ENCODE results near the gene SPINK6. TPM values are rescaled to one million over a fixed set of nuclear protein-coding genes. Genes with fewer than 3 reads are reported as not detected.

The SPINK6 gene
- total RNA-seq = under 1 TPM in 2 of 9 donors, not detected in 7; 0.33 to 0.54 TPM
- polyA plus RNA-seq = not detected
- long read RNA-seq, donor 1 = 0 reads
- long read RNA-seq, donor 2 = 0 reads
- long read RNA-seq, donor 3 = 0 reads
- long read RNA-seq, donor 4 = 0 reads
- long read RNA-seq, donor 5 = 0 reads
- long read RNA-seq, donor 6 = 0 reads
- long read RNA-seq, donor 7, partial matches to known transcripts = 0 of 1 reads
- long read RNA-seq, donor 7, other reads (novel, unspliced or antisense) = 0 of 1 reads
- long read RNA-seq, donor 8 = 0 reads
- long read RNA-seq, donor 9 = 0 reads
- long read RNA-seq, donor 10 = 0 reads

GRCh38 chr5:148202531-148203203, at the start of gene SPINK6:
SPINK6 (plus strand) TSS chr5:148203042; CDS start chr5:148203097, 55 bp downstream.
- TF ChIP-seq POLR2A (IDR thresholded peaks at IDR 0.05) = no peak
- TF ChIP-seq CTCF (IDR thresholded peaks at IDR 0.05) = no peak
- H3K9me3 ChIP-seq (replicated peaks in 1 of 3) = no peaks in the 10 kb centered on the region
- peaks cover 0 to 11% of the 10 kb centered on the region in 2 donors for H3K4me1 ChIP-seq (replicated peaks in 1 of 2)
- DNase-seq = no peak
- no peak within 1 kb of the TSS for H3K4me3 ChIP-seq
- no peaks in the 10 kb centered on the region for H3K36me3 ChIP-seq (replicated peaks in 1 of 2)
- no peaks in the 10 kb centered on the region for H3K27me3 ChIP-seq
- 91 to 99% (median 96%) methylated on average over 2 of the region's 2 CpGs for WGBS, 4 donors
- intact Hi-C loops (cut with DNase I) = no loop called here
- no peak within 1 kb of the TSS for H3K27ac ChIP-seq

GRCh38 chr5:148156609-148157008, 46.2 kb upstream of the SPINK6 start:
- intact Hi-C loops (cut with DNase I) = no loop called here
- no peak overlapping the region for H3K27ac ChIP-seq
- H3K9me3 ChIP-seq (replicated peaks in 1 of 3) = no peaks in the 10 kb centered on the region
- no peaks in the 10 kb centered on the region for H3K4me1 ChIP-seq (replicated peaks in 1 of 2)
- no peaks in the 10 kb centered on the region for H3K27me3 ChIP-seq
- no peak for DNase-seq
- H3K36me3 ChIP-seq (replicated peaks in 1 of 2) = no peaks in the 10 kb centered on the region
- H3K4me3 ChIP-seq = no peak overlapping the region
- 92 to 100% (median 93%) methylated on average over 1 of the region's 1 CpG for WGBS, 4 donors
- no peak for TF ChIP-seq CTCF (IDR thresholded peaks at IDR 0.05)
- TF ChIP-seq POLR2A (IDR thresholded peaks at IDR 0.05) = no peak

GRCh38 chr5:148162038-148162437, 40.8 kb upstream of the SPINK6 start:
- Histone ChIP-seq H3K4me1 (replicated peaks in 1 of 2) (no peaks in the 10 kb centered on the region), H3K4me3 (no peak overlapping the region), H3K9me3 (replicated peaks in 1 of 3) (no peaks in the 10 kb centered on the region), H3K27ac (no peak overlapping the region), H3K36me3 (replicated peaks in 1 of 2) (no peaks in the 10 kb centered on the region), H3K27me3 (no peaks in the 10 kb centered on the region)
- intact Hi-C loops (cut with DNase I) = no loop called here
- no peak for DNase-seq
- no peak for TF ChIP-seq CTCF (IDR thresholded peaks at IDR 0.05)
- TF ChIP-seq POLR2A (IDR thresholded peaks at IDR 0.05) = no peak
- WGBS, 4 donors = 88 to 93% (median 92%) methylated on average over 1 of the region's 1 CpG

GRCh38 chr5:148163345-148163744, 39.5 kb upstream of the SPINK6 start:
- TF ChIP-seq CTCF (IDR thresholded peaks at IDR 0.05) (no peak), POLR2A (IDR thresholded peaks at IDR 0.05) (no peak)
- DNase-seq = no peak
- H3K4me3 ChIP-seq = no peak overlapping the region
- no peak overlapping the region for H3K27ac ChIP-seq
- no peaks in the 10 kb centered on the region for H3K36me3 ChIP-seq (replicated peaks in 1 of 2)
- H3K27me3 ChIP-seq = no peaks in the 10 kb centered on the region
- H3K9me3 ChIP-seq (replicated peaks in 1 of 3) = no peaks in the 10 kb centered on the region
- intact Hi-C loops (cut with DNase I) = no loop called here
- 90 to 100% (median 97%) methylated on average over 1 of the region's 1 CpG for WGBS, 4 donors
- no peaks in the 10 kb centered on the region for H3K4me1 ChIP-seq (replicated peaks in 1 of 2)

Measured in adrenal gland (tissue), 19 donors.